Stimulated activated CD8-positive, alpha-beta memory T cell treated with anti-CD3 and anti-CD28 coated beads, Interleukin-15, amount 100 ng/mL, for 24 hours (primary cell): ENCODE data around the gene SLC10A3.
"Not testable (repeated sequence)": the region's sequence is repeated elsewhere in the genome, so short reads cannot be mapped to it uniquely, and the experiment has no call there.

Experiments used
- DNase-seq: peaks from one replicate; pipeline ENCODE4 v3.0.0-alpha.2; 2020; ENCODE audit warnings: low read depth

The SLC10A3 gene

GRCh38 chrX:154509455-154509854, 19.0 kb upstream of the SLC10A3 start:
- DNase-seq: no peak

- no peak for DNase-seq
Observed at GRCh38 chrX:154508384-154508745, 17.9 kb upstream of the SLC10A3 start.

GRCh38 chrX:154507673-154508383, 17.4 kb upstream of the SLC10A3 start:
- DNase-seq: no peak

GRCh38 chrX:154506483-154507332, 16.3 kb upstream of the SLC10A3 start:
- DNase-seq: no peak

GRCh38 chrX:154505734-154506133, 15.3 kb upstream of the SLC10A3 start:
- no peak for DNase-seq

- no peak for DNase-seq
Observed at GRCh38 chrX:154502989-154503388, 12.6 kb upstream of the SLC10A3 start.

- no peak for DNase-seq
Observed at GRCh38 chrX:154502098-154502497, 11.7 kb upstream of the SLC10A3 start.

- DNase-seq: not testable (repeated sequence)
Observed at GRCh38 chrX:154501423-154501822, 11.0 kb upstream of the SLC10A3 start.

- not testable (repeated sequence) for DNase-seq
Observed at GRCh38 chrX:154496591-154497137, 6.2 kb upstream of the SLC10A3 start.

DNA sequence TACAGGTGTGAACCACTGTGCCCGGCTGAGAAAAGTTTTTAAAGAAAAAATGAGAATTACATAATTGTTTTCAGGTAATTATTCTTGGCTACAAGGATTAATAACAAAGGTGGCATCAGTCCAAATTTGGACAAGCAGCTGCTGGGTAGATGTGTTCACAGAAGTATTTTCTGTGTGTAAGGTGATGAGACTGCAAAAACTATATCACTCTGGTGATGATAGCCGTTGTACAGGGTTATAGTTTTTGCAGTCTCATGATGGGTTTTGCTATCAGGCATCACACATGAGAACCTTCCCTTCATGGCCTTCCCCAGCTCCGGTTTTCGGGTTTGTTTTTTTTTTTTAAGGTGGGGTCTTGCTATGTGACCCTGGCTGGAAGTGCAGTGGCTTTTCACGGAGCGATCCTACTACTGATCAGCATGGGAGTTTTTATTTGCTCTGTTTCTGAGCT, 5.1 kb upstream of the SLC10A3 start:
- DNase-seq: no peak

DNA sequence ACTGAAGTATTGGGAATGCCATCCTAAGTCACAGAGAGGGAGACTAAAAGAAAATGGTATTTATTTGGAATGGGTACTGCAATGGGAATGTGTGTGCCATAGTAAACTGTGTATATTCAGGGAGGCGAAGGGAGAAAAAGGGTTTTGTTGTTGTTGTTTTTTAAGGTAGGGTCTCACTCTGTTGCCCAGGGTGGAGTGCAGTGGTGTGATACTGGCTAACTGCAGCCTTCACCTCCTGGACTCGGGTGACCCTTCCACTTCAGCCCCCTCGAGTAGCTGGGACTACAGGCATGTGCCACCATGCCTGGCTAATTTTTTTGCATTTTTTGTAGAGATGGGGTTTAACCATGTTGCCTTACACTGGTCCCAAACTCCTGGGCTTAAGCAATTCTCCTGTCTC, 4.3 kb upstream of the SLC10A3 start:
- no peak for DNase-seq

DNA sequence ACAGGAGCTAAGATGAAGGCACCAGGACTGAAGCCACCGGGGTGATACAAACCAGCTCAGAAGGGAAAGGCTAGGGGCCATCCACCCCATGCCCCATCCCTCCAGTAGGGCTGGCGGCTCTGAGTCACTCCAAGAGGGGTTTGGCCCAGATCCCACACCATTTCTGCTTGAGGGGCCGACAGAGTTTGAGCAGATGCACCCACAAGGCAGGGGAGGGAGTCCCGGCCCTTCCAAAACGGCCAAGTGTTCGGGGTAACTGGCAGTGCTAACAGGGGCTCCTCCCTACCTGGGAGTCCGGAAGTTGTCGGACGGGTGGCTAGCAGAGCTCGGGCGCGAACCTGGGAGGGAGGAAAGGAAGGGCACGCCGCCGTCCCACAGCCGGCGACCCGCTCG, 412 bp downstream of the SLC10A3 start:
- no peak for DNase-seq

DNA sequence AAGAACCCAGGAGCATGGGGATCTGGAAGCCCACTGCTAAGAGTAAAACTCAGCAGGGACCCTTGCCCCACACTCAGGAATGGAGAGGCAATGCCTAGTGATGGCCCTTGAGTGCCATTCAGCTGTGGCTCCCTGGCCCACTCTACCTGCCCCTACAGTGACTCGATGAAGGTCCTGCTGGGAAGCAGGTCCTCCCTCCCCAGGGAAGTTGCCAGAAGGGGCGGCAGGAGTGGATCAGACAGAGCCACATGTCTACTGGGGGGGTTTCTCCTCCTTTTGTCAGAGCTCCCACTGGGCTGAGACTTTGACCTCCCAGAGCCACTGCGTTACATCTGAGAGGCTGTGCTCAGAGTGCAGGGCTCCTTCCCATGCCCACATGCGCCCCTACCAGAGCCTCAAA, 1.2 kb downstream of the SLC10A3 start:
- no peak for DNase-seq

DNA sequence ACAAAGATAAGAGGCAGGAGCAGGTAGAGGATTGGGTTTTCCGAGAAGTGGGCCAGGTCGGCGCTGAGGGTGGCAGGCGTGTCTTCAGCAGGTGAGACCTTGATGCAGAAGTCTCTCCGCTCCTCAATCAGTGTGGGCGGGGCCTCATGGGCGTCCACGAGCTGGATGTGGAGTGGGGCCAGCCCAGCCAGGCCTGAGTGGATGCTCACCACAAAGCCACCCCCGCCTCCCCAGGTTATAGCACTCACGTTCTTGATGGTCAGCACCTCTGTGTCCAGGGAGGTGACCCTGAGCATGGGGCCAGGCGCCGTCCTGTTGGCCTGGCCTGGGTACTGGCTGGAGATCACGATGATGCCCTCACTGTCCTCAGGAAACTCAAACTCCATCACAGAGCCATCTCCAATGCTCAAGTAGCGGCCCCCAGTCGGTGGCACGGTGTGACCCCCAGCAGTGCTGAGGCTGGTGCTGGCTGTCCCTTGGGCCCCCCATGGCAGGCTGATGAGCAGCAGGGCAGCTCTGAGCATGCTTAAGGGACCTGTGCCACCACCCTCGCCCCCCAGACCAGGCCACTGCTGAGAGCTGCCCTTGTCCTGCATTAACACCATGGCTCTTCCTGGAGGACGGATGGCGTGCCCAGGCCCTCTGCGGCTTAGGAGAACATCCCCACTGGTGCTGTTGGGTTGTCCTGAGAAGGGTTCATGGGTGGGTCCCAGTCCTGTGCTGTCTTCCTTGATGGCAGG, 1.9 kb downstream of the SLC10A3 start:
- no peak for DNase-seq

DNA sequence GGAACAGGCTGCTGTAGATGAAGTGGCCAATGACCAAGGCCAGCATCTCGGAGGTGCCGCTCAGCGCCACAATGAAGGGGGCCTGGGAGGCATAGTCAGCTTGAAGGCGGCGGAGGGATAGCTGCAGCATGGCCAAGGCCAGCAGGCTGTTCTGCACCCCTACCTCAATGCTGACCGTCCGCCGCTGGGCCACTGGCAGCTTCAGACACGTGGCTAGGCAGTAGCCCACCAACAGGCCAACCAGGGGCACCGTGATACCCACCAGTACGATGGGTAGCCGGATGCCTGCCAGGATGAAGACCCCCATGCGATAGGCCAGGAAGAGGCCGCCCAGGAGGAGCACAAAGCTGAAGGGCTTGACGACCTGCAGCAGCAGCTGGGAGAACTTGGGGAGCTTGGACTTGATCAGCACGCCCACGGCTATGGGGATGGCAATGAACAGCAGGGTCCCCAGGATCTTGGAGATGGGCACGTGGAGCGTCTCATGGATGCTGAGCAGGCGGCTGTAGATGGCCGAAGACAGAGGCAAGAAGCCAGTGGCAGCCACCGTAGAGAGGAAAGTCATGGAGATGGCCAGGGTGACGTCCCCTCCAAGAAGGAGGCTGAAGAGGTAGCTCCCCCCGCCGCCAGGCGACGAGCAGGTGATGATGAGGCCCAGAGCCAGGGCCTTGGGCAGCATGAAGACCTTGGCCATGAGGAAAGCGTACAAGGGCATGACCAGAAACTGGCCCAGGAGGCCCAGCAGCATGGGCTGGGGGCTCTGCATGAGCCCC, 2.7 kb downstream of the SLC10A3 start:
- DNase-seq: no peak

DNA sequence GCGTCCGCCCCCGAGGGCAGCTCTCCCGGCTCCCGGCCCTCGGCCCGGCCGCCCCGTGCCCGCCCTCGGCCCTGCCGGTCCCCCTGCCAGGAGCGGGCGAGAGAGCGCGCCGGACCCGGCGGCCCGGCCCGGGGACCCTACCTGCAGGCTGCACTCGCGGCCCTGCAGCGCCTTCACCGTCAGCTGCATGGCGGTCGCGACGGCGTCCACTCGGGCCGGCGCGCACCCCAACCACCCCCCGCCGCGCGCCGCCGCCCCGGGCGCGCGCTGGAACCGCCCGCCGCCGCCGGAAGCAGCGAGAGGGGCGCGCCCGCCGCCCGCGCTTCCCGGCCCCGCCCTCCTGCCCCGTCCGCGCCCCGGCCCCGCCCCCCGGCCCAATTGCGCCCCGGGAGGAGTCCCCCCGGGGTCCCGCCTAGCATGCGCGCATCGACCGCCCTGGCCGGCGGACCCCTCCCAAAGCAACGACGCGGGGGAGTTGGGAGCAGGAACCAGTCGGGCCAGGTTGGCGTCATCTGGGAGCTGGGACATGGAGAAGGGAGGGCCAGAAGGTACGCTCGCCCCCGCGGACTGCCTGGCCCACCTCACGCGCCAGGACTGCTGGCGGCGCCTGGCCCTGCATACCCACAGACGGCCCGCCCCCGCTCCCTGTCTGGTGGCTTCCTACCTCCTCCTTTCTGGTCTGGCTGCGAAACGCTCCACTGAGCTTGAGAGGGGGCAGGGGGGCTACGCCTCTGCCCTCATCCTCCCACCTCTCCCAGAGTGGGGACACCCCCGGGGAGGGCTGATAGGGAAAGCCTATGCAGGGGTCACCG, 3.8 kb downstream of the SLC10A3 start, which contains the start of gene UBL4A:
Gene UBL4A, minus strand, starts transcription at position 220 of the 812 bp plus-strand sequence. Its CDS starts 31 bp downstream, at position 189.
- DNase-seq: peak; percentile 31

DNA sequence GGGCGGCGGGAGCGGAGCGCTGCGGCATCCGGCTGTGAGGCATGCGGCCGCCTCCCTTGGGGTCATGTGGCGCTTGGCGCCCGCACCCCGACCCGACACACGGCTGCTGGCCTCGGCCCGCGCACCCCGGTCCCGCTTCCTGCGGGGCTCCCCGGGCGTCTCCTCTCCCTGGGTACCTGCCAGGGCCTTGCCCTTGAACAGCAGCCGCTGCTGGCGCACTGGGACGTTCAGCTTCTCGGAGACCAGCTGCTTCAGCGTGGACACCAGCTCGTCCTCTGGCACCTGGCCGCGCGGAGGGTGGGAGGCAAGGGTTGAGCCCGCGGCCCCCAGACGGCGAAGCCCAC, 4.4 kb downstream of the SLC10A3 start:
- no peak for DNase-seq

GRCh38 chrX:154485150-154486051, 5.0 kb downstream of the SLC10A3 start:
- no peak for DNase-seq

DNA sequence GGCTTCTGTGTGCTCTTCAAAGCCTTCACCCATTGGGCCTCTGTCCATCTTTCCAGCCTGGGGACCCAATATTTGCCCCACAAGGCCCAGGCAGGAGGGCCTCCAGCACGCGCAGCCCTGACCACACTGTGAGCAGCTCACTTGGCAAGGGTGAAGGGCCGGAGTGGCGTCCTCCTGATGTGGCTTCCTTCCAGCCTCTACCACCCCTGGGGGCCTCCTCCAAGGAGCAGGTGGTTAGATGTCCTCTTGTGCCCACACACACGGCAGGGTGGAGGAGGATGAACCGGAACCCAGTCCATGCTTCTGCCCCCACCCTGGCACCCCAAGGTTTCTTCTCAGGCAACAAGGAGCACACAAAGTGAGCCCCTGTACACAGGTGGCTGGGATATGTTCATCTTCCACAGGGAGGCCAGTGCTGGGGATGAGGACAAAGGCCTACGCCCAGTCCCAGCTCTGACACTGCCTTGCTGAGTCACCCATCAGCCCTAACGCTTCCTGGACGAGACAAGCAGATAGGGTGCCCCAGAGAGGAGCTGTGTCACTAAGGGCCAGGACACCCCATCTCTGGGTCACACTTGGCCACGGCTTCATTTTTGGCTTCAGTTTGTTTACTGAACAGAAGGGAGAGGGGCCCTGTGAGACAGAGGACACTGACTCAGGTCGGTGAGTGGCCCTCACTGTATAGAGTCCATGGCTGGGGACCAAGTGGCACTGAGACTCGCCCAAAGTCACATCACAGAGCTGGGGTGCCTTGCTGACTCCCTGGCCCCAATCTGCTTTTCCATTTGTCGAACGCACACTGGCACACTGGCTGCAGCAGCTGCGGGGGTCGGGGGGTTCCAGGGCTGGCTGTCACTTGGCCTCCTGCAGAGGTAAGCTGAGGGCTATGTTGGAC, 5.9 kb downstream of the SLC10A3 start:
- DNase-seq: no peak
